Measurements from ENCODE around the gene BICDL2. TPM values are rescaled to one million over a fixed set of nuclear protein-coding genes. Genes with fewer than 3 reads are reported as not detected.

Gene BICDL2, protein sequence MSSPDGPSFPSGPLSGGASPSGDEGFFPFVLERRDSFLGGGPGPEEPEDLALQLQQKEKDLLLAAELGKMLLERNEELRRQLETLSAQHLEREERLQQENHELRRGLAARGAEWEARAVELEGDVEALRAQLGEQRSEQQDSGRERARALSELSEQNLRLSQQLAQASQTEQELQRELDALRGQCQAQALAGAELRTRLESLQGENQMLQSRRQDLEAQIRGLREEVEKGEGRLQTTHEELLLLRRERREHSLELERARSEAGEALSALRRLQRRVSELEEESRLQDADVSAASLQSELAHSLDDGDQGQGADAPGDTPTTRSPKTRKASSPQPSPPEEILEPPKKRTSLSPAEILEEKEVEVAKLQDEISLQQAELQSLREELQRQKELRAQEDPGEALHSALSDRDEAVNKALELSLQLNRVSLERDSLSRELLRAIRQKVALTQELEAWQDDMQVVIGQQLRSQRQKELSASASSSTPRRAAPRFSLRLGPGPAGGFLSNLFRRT
- total RNA-seq = not detected

DNA sequence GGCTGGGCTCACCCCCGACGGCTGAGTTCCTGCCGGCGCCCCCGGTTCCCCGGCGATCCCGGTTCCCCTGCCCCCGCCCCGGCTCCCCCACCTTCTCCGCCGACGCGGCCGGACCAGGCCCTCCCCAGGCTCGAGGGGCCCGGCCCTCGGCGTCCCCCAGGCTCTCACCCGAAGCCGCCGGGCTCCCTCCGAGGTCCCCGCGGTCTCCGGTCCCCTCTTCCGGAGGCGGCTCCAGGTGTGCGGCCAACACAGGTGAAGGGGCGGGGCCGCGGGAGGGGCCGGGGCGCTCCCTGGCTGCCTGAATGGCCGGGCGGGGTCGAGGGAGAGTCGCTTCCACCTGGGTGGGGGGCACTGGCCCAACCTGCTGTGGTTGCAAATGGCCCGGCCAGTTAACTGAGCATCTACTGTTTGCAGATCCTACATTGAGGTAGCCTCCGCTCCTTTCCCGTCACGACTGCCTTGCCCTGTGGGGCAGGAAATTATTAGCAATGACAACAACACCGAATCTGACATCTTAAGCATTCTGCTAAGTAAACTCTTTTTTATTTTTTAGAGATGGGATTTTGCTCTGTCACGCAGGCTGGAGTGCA lies at the start of gene BICDL2:
Gene BICDL2, minus strand, starts transcription at position 219 of the 590 bp plus-strand sequence. CDS start 1,448 bp downstream, outside the sequence.

DNA sequence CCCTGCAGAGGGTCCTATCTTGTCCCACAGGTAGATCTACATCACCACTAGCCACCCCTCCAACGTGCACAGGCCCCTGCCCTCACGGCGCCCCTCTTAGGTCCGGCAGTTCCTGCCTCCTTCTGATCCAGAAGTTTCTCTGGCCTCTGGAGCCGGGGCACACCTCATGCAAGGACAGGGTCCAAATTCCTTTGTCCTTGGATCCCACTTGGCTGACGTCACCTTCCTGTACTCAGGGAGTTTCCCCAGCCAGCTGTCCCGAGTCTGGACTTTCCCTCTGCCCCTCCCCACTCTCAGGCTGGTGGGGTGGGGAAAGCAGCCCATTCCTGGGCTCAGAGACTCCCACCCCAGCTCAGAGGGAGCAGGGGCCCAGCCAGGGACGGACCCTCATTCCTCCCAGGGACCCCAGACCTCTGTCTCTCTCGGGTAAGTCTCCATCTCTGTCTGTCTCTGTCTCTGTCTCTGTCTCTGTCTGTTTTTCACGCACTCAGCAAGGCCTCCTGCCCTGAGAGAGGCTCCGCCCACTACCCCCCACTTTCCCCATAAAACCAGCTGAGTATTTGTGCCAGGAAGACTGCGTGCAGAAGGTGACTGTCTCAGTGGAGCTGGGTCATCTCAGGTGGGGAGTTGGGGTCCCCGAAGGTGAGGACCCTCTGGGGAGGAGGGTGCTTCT lies 28.5 kb upstream of the BICDL2 start, which contains the start of gene IL32:
Gene IL32, plus strand, starts transcription at position 572 of the 673 bp plus-strand sequence. CDS start 172 bp downstream, outside the sequence.

DNA sequence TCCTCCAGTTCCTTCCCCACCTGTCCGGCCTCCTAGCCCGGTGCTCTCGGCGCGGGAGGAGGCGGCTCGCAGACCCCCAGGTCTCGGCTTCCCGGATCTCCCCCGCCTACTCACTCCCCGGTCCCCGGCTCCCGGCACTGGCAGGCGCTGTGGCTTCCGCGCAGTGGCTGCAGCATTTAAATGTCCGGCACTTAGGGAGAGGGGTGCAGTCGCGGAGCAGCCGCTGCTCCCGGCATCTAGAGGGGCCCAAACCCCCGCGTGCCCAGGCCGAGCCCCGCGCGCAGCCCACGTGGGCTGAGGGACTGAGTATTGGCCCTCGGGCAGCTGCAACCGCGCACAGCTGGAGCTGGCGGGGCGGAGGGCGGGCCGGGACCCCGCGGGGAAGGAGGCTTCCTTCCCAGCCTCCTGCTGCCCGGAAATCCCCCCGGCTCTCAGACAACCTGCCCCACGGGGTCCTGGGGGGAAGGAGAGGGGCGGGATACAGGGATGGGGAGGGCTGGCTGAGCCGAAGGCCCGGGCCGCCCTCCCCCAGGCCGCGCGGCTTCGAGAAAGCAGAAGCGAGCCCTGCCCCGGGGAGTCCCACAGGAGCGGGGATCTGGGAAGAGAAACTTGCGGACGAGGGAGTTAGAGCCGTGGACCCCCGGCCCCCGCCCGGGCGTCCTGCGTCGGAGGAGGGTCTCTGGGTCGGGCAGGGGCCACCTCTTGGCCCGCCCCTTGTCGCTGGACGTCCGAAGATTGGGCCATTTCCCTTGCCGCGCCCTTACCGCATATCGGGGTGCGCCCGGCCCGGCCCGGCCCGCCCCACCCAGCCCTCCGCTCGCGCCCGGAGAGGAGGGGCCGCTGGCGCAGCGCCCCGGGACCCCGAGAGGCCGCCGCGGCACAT lies 9.3 kb upstream of the BICDL2 start, which contains the start of gene MMP25:
Gene MMP25, plus strand, starts transcription at position 804 of the 883 bp plus-strand sequence. CDS start 357 bp downstream, outside the sequence.

DNA sequence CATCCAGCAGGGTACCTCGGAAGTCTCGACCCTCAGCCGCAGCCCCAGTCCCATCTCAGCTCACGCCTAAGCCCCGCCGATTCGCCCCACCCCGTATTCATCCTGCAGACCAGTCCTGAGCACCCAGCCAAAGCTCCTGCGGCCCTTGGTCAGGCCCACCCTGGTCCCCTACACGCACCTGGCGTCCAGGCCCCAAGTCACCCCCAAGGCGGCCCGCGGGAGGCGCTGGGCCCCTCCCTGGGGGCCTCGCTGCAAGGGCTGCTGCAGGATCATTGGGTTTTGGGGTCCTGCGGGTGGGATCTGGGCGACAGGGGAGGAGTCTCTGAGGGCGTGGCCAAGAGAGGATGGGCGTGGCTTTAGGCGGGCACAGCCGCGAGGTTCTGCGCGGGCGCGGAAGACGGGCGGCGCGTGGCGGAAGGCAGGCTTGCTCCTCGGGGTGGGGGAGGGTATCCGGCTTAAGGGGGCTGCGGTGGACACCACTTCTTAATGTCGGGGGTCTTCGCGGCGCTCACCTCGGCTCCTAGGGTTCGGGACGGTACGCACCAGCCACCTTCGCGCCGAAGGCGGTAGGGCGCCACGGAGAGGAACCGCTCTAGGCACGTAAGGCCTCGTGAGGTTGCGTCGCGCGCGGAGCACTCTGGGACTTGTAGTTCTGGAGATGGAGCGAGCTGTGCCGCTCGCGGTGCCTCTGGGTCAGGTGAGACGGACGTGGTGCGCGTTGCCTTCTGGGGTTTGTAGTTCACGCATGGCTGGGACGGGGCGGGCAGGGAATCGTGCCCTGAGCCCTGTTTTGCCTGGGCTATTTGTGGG lies 12.9 kb downstream of the BICDL2 start, which contains the start of the genes HCFC1R1 and THOC6:
Gene HCFC1R1, minus strand, starts transcription at position 274 of the 810 bp plus-strand sequence. Its CDS starts 1 bp downstream, at position 273.
Gene THOC6, plus strand, starts transcription at position 367 of the 810 bp plus-strand sequence. Its CDS starts 292 bp downstream, at position 659.

DNA sequence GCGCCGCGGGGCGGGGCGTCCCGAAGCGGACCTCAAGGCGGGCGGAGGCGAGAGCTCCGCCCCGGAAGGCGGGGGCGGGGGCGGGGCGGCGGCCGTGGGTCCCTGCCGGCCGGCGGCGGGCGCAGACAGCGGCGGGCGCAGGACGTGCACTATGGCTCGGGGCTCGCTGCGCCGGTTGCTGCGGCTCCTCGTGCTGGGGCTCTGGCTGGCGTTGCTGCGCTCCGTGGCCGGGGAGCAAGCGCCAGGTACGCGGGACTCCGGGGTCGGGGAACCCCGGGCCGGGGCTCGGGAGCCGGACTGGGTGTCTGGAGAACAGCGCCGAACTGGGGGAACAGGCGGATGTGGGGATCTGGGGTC lies 16.5 kb downstream of the BICDL2 start, which contains the start of gene TNFRSF12A:
Gene TNFRSF12A, plus strand, starts transcription at position 122 of the 357 bp plus-strand sequence. Its CDS starts 30 bp downstream, at position 152.

DNA sequence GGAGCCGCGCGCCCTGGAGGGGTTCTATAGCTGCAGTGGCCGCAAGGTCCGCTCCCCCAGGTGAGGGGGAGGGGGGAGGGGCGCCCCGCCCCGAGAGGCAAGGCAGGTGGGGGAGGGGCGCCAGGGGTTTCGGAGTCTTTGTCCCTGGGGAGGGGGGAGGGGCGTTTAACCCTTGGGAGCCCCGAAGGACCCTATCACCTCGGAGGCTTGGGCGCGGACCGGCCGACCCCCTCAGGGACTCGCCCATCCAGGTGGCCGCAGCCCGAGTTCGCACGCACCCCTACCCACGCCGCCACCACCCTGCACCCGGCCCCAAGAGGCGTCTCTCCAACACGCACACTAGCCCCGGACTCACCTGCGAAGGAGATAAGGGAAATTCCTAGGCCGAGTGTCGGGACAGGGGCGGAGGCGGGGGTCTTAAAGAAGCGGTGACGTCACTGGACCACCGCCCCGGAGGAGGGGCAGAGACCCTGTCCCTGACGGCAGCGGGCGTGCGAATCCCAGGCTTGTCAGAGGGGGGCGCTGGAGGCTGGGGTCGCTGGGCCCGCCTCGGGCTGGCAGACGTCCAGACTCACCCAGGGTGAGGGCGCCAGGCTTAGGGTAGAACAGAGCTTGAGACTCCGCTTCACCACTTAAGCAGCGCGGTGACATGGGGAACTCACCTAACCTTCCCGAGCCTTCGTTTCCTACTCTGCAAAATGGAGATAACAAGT lies 18.8 kb downstream of the BICDL2 start, which contains the start of gene CLDN6:
Gene CLDN6, minus strand, starts transcription at position 390 of the 713 bp plus-strand sequence. CDS start 2,162 bp downstream, outside the sequence.

DNA sequence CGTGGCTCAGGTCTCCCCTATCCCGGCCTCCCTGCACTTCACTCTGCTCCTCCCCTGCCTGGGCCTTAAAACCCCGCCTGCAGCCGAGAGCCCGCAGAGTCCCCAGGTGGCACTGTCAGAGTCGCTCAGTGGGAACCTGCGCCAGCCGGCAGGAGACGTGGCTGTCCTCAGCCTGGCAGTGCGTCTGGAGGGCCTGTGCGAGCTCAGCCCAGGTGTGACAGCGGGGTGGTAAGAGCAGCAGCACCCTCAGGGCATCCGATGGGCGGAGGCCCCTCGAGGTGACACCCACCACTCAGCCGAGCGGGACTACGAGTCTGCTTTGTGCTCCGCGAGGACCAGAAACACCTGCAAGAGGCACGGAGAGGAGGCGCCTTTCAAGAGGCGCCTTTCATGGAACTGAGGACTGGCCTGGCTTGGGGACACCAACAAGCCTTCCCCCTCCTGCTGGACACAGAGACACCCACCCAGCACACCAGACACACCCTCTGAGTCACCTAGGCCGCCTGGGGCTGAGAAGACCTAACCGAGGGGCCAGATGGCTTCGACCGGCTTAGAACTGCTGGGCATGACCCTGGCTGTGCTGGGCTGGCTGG lies 23.8 kb downstream of the BICDL2 start, which contains the start of gene CLDN9:
Gene CLDN9, plus strand, starts transcription at position 96 of the 593 bp plus-strand sequence. Its CDS starts 440 bp downstream, at position 536.

DNA sequence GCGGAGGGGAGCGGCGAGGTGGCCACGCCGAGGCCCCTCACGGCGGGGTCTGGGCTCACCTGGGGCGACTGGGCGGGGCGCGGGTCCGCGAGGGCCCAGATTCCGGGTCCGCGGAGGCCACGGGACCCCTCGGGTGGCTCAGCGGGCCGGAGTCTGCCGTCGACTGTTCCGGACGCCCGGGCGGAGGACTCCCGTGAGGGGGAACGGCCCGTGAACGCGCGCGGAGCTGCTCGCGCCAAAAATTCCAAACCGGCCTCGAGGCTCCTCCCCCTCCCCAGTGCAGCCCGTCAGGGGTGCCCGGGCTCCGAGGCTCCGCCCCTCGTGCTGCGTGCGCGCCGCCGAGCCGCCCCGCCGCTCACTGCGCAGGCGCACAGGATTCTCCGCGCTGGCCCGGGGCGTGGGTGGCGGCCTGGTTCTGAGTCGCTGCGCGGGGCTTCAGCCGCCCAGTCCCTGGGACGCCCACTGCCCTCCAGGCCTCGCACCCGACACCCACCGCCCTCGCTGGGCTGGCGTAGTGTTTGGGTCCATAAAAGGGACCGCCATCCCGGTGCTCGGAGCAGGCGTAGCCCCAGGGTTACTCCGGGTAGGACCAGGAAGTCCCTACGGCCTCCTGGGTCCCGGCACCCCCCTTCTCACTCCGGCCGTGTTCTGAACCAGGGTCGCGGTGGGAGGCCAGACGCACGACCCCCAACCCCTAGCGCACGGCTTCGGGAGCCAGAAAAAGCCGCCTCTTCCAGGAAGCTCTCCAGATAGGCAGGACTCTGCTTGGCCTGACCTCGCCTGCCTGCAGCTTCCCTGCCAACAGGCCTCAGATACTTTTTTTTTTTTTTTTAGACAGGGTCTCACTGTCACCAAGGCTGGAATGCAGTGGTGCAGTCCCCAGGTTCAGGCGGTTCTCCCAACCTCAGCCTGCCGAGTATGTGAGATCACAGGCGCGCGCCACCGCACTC lies 56.2 kb downstream of the BICDL2 start, which contains the start of gene PKMYT1:
Gene PKMYT1, minus strand, starts transcription at position 220 of the 950 bp plus-strand sequence. CDS start 789 bp downstream, outside the sequence.

Small RNA genes within 50 kb of the gene (small RNA-seq; reads per million reads assigned to genes)
- gene LINC00514 (0 reads per million in 2 donors), gene RNU1-22P (0.21 to 0.52 reads per million in 2 donors)

Other genes with a start within 250 kb of the BICDL2 start
- gene PRSS33, start 249.4 kb downstream of the BICDL2 start, total RNA-seq = not detected
- gene PRSS41, start 238.5 kb downstream of the BICDL2 start, total RNA-seq = not detected
- gene PRSS21, start 219.7 kb downstream of the BICDL2 start, total RNA-seq = 1 to 10 TPM in 1 of 2 donors, not detected in 1; 1.4 TPM
- gene ZG16B, start 206.6 kb downstream of the BICDL2 start, total RNA-seq = not detected
- gene PRSS22, start 178.8 kb downstream of the BICDL2 start, total RNA-seq = not detected
- 10 to 100 TPM; 47.8 to 57.6 TPM for gene FLYWCH2, start 153.7 kb downstream of the BICDL2 start, total RNA-seq
- gene FLYWCH1, start 125.0 kb downstream of the BICDL2 start, total RNA-seq = 100 to 1,000 TPM in 1 of 2 donors, 10 to 100 TPM in 1; 54.6 to 113 TPM
- under 1 TPM; 0.33 to 0.34 TPM for gene KREMEN2, start 72.7 kb downstream of the BICDL2 start, total RNA-seq
- gene PAQR4, start 67.6 kb downstream of the BICDL2 start, total RNA-seq = 10 to 100 TPM in 1 of 2 donors, 1 to 10 TPM in 1; 9.6 to 22.0 TPM
- 10 to 100 TPM; 16.5 to 52.3 TPM for gene PKMYT1, start 56.5 kb downstream of the BICDL2 start, total RNA-seq
- gene CLDN9, start 24.0 kb downstream of the BICDL2 start, total RNA-seq = not detected
- not detected for gene CLDN6, start 18.8 kb downstream of the BICDL2 start, total RNA-seq
- gene TNFRSF12A, start 16.6 kb downstream of the BICDL2 start, total RNA-seq = 10 to 100 TPM; 16.9 to 35.6 TPM
- gene HCFC1R1, start 13.0 kb downstream of the BICDL2 start, total RNA-seq = 10 to 100 TPM; 11.7 to 19.6 TPM
- 10 to 100 TPM; 24.0 to 25.5 TPM for gene THOC6, start 12.9 kb downstream of the BICDL2 start, total RNA-seq
- gene MMP25, start 9.6 kb upstream of the BICDL2 start, total RNA-seq = under 1 TPM; under 0.01 to 1.00 TPM
- 1 to 10 TPM in 1 of 2 donors, not detected in 1; 6.2 TPM for gene IL32, start 28.7 kb upstream of the BICDL2 start, total RNA-seq
- gene ZSCAN10, start 62.4 kb upstream of the BICDL2 start, total RNA-seq = not detected
- 10 to 100 TPM; 17.6 to 18.2 TPM for gene ZNF205, start 75.6 kb upstream of the BICDL2 start, total RNA-seq
- 1 to 10 TPM; 7.0 to 7.9 TPM for gene ZNF213, start 98.1 kb upstream of the BICDL2 start, total RNA-seq
- not detected for gene OR1F1, start 151.3 kb upstream of the BICDL2 start, total RNA-seq
- gene ZNF200, start 198.2 kb upstream of the BICDL2 start, total RNA-seq = 10 to 100 TPM in 1 of 2 donors, 1 to 10 TPM in 1; 9.3 to 12.3 TPM
- under 1 TPM; 0.33 to 0.34 TPM for gene MEFV, start 219.7 kb upstream of the BICDL2 start, total RNA-seq
- gene ZNF263, start 246.5 kb upstream of the BICDL2 start, total RNA-seq = 10 to 100 TPM; 33.3 to 41.6 TPM